Midbrain (tissue), 1 donor: ENCODE measurements around the gene AKT2.

ENCODE experiments used
- DNase-seq: peaks from one replicate; lab custom pipeline; 2025; lab: John Stamatoyannopoulos, UW

AKT2 gene

GRCh38 chr19:40190891-40191835, 94.0 kb downstream of the AKT2 start, which contains the start of gene MAP3K10:
Gene MAP3K10 (plus strand): TSS chr19:40191426. CDS start chr19:40192032, 606 bp downstream.
- peak; percentile 84 for DNase-seq

GRCh38 chr19:40184273-40184672, 100.9 kb downstream of the AKT2 start:
- DNase-seq, result no peak
